Temporal lobe (tissue), 2 donors: ENCODE measurements around the gene EIF2B2. TPM values are rescaled to one million over a fixed set of nuclear protein-coding genes. Genes with fewer than 3 reads are reported as not detected.

Experiments
- small RNA-seq: library from RNA; depleted of rRNA; stranded (forward); fragments of <200 nt; gene quantifications from one replicate; pipeline ENCODE3, GENCODE V24; 2014; ENCODE audit warnings: low replicate concordance
- total RNA-seq: library from RNA; depleted of rRNA; stranded (reverse); fragments of >200 nt; gene quantifications from one replicate; pipeline ENCODE4 v1.2.3, GENCODE V29; 2014

The EIF2B2 gene
- total RNA-seq, 1 donor from 2014 or later, result 30.2 TPM

Small RNAs within 50 kb of the gene (small RNA-seq; reads per million reads assigned to genes)
- not detected for gene RNU6-689P

Other genes with a start within 250 kb of the EIF2B2 start
- gene YLPM1, start 239.6 kb upstream of the EIF2B2 start, total RNA-seq, result 96.1 TPM
- not detected for gene PROX2, start 126.8 kb upstream of the EIF2B2 start, total RNA-seq
- gene DLST, start 121.0 kb upstream of the EIF2B2 start, total RNA-seq, result 30.7 TPM
- gene RPS6KL1, start 79.7 kb upstream of the EIF2B2 start, total RNA-seq, result 18.4 TPM
- 1.7 TPM for gene PGF, start 47.3 kb upstream of the EIF2B2 start, total RNA-seq
- 52.4 TPM for gene MLH3, start 48.5 kb downstream of the EIF2B2 start, total RNA-seq
- 16.0 TPM for gene ACYP1, start 61.1 kb downstream of the EIF2B2 start, total RNA-seq
- 1.7 TPM for gene ZC2HC1C, start 66.7 kb downstream of the EIF2B2 start, total RNA-seq
- 29.0 TPM for gene NEK9, start 124.1 kb downstream of the EIF2B2 start, total RNA-seq
- 94.2 TPM for gene TMED10, start 173.7 kb downstream of the EIF2B2 start, total RNA-seq